Measurements from ENCODE around the gene HAPLN2.

HAPLN2 gene

GRCh38 chr1:156641761-156642264 is 22.6 kb downstream of the HAPLN2 start, which contains the start of gene BCAN:
BCAN (plus strand) TSS chr1:156642117; CDS start chr1:156646055, 3,938 bp downstream.
- H3K27ac ChIP-seq (ENCODE audit: low read depth, low read length) = no peak within 1 kb of the TSS
- peak within 1 kb of the TSS; percentile 70 for H3K4me3 ChIP-seq (ENCODE audit: low read depth, low read length)
- no peaks in the 10 kb centered on the region for H3K36me3 ChIP-seq (ENCODE audit: control insufficient read depth, insufficient read depth, low read length)
- peak within 1 kb of the TSS; percentile 36 for H3K9ac ChIP-seq (ENCODE audit: low read length)
- peaks cover 17% of the 10 kb centered on the region for H3K4me1 ChIP-seq (ENCODE audit: control insufficient read depth, insufficient read depth, low read length)
- H3K27me3 ChIP-seq (ENCODE audit: control insufficient read depth, insufficient read depth, low read length) = peaks cover 95% of the 10 kb centered on the region
- H3K9me3 ChIP-seq (ENCODE audit: control insufficient read depth, insufficient read depth, low read depth, low read length) = no peaks in the 10 kb centered on the region

- Histone ChIP-seq H3K27ac (ENCODE audit: low read depth, low read length) (no peak overlapping the region), H3K36me3 (ENCODE audit: control insufficient read depth, insufficient read depth, low read length) (no peaks in the 10 kb centered on the region), H3K9ac (ENCODE audit: low read length) (peak overlapping the region; percentile 36), H3K9me3 (ENCODE audit: control insufficient read depth, insufficient read depth, low read depth, low read length) (no peaks in the 10 kb centered on the region), H3K4me1 (ENCODE audit: control insufficient read depth, insufficient read depth, low read length) (peaks cover 17% of the 10 kb centered on the region), H3K27me3 (ENCODE audit: control insufficient read depth, insufficient read depth, low read length) (peaks cover 97% of the 10 kb centered on the region), H3K4me3 (ENCODE audit: low read depth, low read length) (peak overlapping the region; percentile 70)
These were observed 23.2 kb downstream of the HAPLN2 start for GRCh38 chr1:156642265-156643048.

GRCh38 chr1:156643049-156643777 is 24.0 kb downstream of the HAPLN2 start:
- no peak overlapping the region for H3K9ac ChIP-seq (ENCODE audit: low read length)
- H3K4me3 ChIP-seq (ENCODE audit: low read depth, low read length) = no peak overlapping the region
- H3K27me3 ChIP-seq (ENCODE audit: control insufficient read depth, insufficient read depth, low read length) = peaks cover 97% of the 10 kb centered on the region
- H3K9me3 ChIP-seq (ENCODE audit: control insufficient read depth, insufficient read depth, low read depth, low read length) = no peaks in the 10 kb centered on the region
- peaks cover 17% of the 10 kb centered on the region for H3K4me1 ChIP-seq (ENCODE audit: control insufficient read depth, insufficient read depth, low read length)
- no peak overlapping the region for H3K27ac ChIP-seq (ENCODE audit: low read depth, low read length)
- H3K36me3 ChIP-seq (ENCODE audit: control insufficient read depth, insufficient read depth, low read length) = no peaks in the 10 kb centered on the region

GRCh38 chr1:156643778-156644092 is 24.5 kb downstream of the HAPLN2 start:
- Histone ChIP-seq H3K27ac (ENCODE audit: low read depth, low read length) (no peak overlapping the region), H3K9me3 (ENCODE audit: control insufficient read depth, insufficient read depth, low read depth, low read length) (no peaks in the 10 kb centered on the region), H3K27me3 (ENCODE audit: control insufficient read depth, insufficient read depth, low read length) (peaks cover 97% of the 10 kb centered on the region), H3K9ac (ENCODE audit: low read length) (no peak overlapping the region), H3K4me1 (ENCODE audit: control insufficient read depth, insufficient read depth, low read length) (peaks cover 17% of the 10 kb centered on the region), H3K36me3 (ENCODE audit: control insufficient read depth, insufficient read depth, low read length) (no peaks in the 10 kb centered on the region), H3K4me3 (ENCODE audit: low read depth, low read length) (no peak overlapping the region)

GRCh38 chr1:156644146-156644545 is 24.9 kb downstream of the HAPLN2 start:
- no peaks in the 10 kb centered on the region for H3K9me3 ChIP-seq (ENCODE audit: control insufficient read depth, insufficient read depth, low read depth, low read length)
- no peaks in the 10 kb centered on the region for H3K36me3 ChIP-seq (ENCODE audit: control insufficient read depth, insufficient read depth, low read length)
- H3K4me1 ChIP-seq (ENCODE audit: control insufficient read depth, insufficient read depth, low read length) = peaks cover 17% of the 10 kb centered on the region
- H3K4me3 ChIP-seq (ENCODE audit: low read depth, low read length) = no peak overlapping the region
- H3K27me3 ChIP-seq (ENCODE audit: control insufficient read depth, insufficient read depth, low read length) = peaks cover 97% of the 10 kb centered on the region
- H3K9ac ChIP-seq (ENCODE audit: low read length) = no peak overlapping the region
- H3K27ac ChIP-seq (ENCODE audit: low read depth, low read length) = no peak overlapping the region

GRCh38 chr1:156644640-156645039 is 25.4 kb downstream of the HAPLN2 start:
- Histone ChIP-seq H3K9me3 (ENCODE audit: control insufficient read depth, insufficient read depth, low read depth, low read length) (no peaks in the 10 kb centered on the region), H3K4me1 (ENCODE audit: control insufficient read depth, insufficient read depth, low read length) (peaks cover 15% of the 10 kb centered on the region), H3K36me3 (ENCODE audit: control insufficient read depth, insufficient read depth, low read length) (no peaks in the 10 kb centered on the region), H3K4me3 (ENCODE audit: low read depth, low read length) (no peak overlapping the region), H3K9ac (ENCODE audit: low read length) (no peak overlapping the region), H3K27me3 (ENCODE audit: control insufficient read depth, insufficient read depth, low read length) (peaks cover 97% of the 10 kb centered on the region), H3K27ac (ENCODE audit: low read depth, low read length) (no peak overlapping the region)

- Histone ChIP-seq H3K9me3 (ENCODE audit: control insufficient read depth, insufficient read depth, low read depth, low read length) (no peaks in the 10 kb centered on the region), H3K36me3 (ENCODE audit: control insufficient read depth, insufficient read depth, low read length) (no peaks in the 10 kb centered on the region), H3K4me1 (ENCODE audit: control insufficient read depth, insufficient read depth, low read length) (peaks cover 14% of the 10 kb centered on the region), H3K9ac (ENCODE audit: low read length) (no peak overlapping the region), H3K27ac (ENCODE audit: low read depth, low read length) (no peak overlapping the region), H3K27me3 (ENCODE audit: control insufficient read depth, insufficient read depth, low read length) (peaks cover 97% of the 10 kb centered on the region), H3K4me3 (ENCODE audit: low read depth, low read length) (no peak overlapping the region)
These were observed 25.8 kb downstream of the HAPLN2 start for GRCh38 chr1:156645056-156645455.

GRCh38 chr1:156645666-156646065 is 26.5 kb downstream of the HAPLN2 start:
- no peak overlapping the region for H3K4me3 ChIP-seq (ENCODE audit: low read depth, low read length)
- peaks cover 14% of the 10 kb centered on the region for H3K4me1 ChIP-seq (ENCODE audit: control insufficient read depth, insufficient read depth, low read length)
- no peak overlapping the region for H3K27ac ChIP-seq (ENCODE audit: low read depth, low read length)
- H3K9me3 ChIP-seq (ENCODE audit: control insufficient read depth, insufficient read depth, low read depth, low read length) = no peaks in the 10 kb centered on the region
- H3K9ac ChIP-seq (ENCODE audit: low read length) = no peak overlapping the region
- no peaks in the 10 kb centered on the region for H3K36me3 ChIP-seq (ENCODE audit: control insufficient read depth, insufficient read depth, low read length)
- peaks cover 97% of the 10 kb centered on the region for H3K27me3 ChIP-seq (ENCODE audit: control insufficient read depth, insufficient read depth, low read length)

- no peak overlapping the region for H3K27ac ChIP-seq (ENCODE audit: low read depth, low read length)
- H3K27me3 ChIP-seq (ENCODE audit: control insufficient read depth, insufficient read depth, low read length) = peaks cover 98% of the 10 kb centered on the region
These were observed 27.6 kb downstream of the HAPLN2 start for GRCh38 chr1:156646738-156647211.

GRCh38 chr1:156647351-156647750 is 28.1 kb downstream of the HAPLN2 start:
- Histone ChIP-seq H3K9ac (ENCODE audit: low read length) (no peak overlapping the region), H3K27me3 (ENCODE audit: control insufficient read depth, insufficient read depth, low read length) (peaks cover 99% of the 10 kb centered on the region)

More at GRCh38 chr1:156646738-156647211, 27.6 kb downstream of the HAPLN2 start:
- Histone ChIP-seq H3K36me3 (ENCODE audit: control insufficient read depth, insufficient read depth, low read length) (no peaks in the 10 kb centered on the region), H3K9me3 (ENCODE audit: control insufficient read depth, insufficient read depth, low read depth, low read length) (no peaks in the 10 kb centered on the region), H3K4me3 (ENCODE audit: low read depth, low read length) (no peak overlapping the region), H3K9ac (ENCODE audit: low read length) (no peak overlapping the region), H3K4me1 (ENCODE audit: control insufficient read depth, insufficient read depth, low read length) (peaks cover 7% of the 10 kb centered on the region; the same call in 1 of the 2 replicates)

GRCh38 chr1:156648496-156648895 is 29.3 kb downstream of the HAPLN2 start:
- no peaks in the 10 kb centered on the region for H3K9me3 ChIP-seq (ENCODE audit: control insufficient read depth, insufficient read depth, low read depth, low read length)
- H3K4me1 ChIP-seq (ENCODE audit: control insufficient read depth, insufficient read depth, low read length) = no peaks in the 10 kb centered on the region
- no peak overlapping the region for H3K9ac ChIP-seq (ENCODE audit: low read length)
- peaks cover 97% of the 10 kb centered on the region for H3K27me3 ChIP-seq (ENCODE audit: control insufficient read depth, insufficient read depth, low read length)
- H3K4me3 ChIP-seq (ENCODE audit: low read depth, low read length) = no peak overlapping the region
- no peaks in the 10 kb centered on the region for H3K36me3 ChIP-seq (ENCODE audit: control insufficient read depth, insufficient read depth, low read length)
- H3K27ac ChIP-seq (ENCODE audit: low read depth, low read length) = no peak overlapping the region

More at GRCh38 chr1:156647351-156647750, 28.1 kb downstream of the HAPLN2 start:
- Histone ChIP-seq H3K4me1 (ENCODE audit: control insufficient read depth, insufficient read depth, low read length) (peaks cover 7% of the 10 kb centered on the region; the same call in 1 of the 2 replicates), H3K36me3 (ENCODE audit: control insufficient read depth, insufficient read depth, low read length) (no peaks in the 10 kb centered on the region), H3K4me3 (ENCODE audit: low read depth, low read length) (no peak overlapping the region), H3K9me3 (ENCODE audit: control insufficient read depth, insufficient read depth, low read depth, low read length) (no peaks in the 10 kb centered on the region), H3K27ac (ENCODE audit: low read depth, low read length) (no peak overlapping the region)

Measured in HUES6 (cell line).